Colonic mucosa (tissue), 4 donors: ENCODE data around the gene OPRM1. TPM values are rescaled to one million over a fixed set of nuclear protein-coding genes. Genes with fewer than 3 reads are reported as not detected.
A peak's percentile ranks its signal among the peaks of the same experiment; 100 is the strongest.

Experiments used
- DNase-seq: peaks from one replicate; pipeline ENCODE4 v3.0.0-alpha.2; 2020
- H3K27ac ChIP-seq: fragments of 200-600 bp; one replicate; pipeline ENCODE4 v1.8.0; 2021
- H3K27me3 ChIP-seq: fragments of 200-600 bp; one replicate; pipeline ENCODE4 v1.8.0; 2021
- H3K36me3 ChIP-seq: fragments of 200-600 bp; one replicate; pipeline ENCODE4 v1.8.0; 2021
- H3K4me1 ChIP-seq: fragments of 200-600 bp; one replicate; pipeline ENCODE4 v1.8.0; 2021; ENCODE audit warnings: mild to moderate bottlenecking
- H3K4me3 ChIP-seq: fragments of 200-600 bp; one replicate; pipeline ENCODE4 v1.8.0; 2021
- H3K9ac ChIP-seq, 2 donors: one replicate each; pipeline ENCODE4 v1.7.0; 2013; ENCODE audit warnings: control low read depth in 2 of 2, low read depth in 2 of 2, low read length in 2 of 2
- H3K9me3 ChIP-seq: fragments of 200-600 bp; one replicate; pipeline ENCODE4 v1.8.0; 2021
- CTCF ChIP-seq: fragments of 200-600 bp; IDR thresholded peaks from one replicate; pipeline ENCODE4 v1.8.0; 2022; ENCODE audit warnings: antibody characterized with exemption, mild to moderate bottlenecking
- intact Hi-C: fragments of 100-400 bp; cut with DNase I; formaldehyde crosslinking; loops from one replicate; pipeline ENCODE4 v1.14.1; 2022
- total RNA-seq, 2 donors: library from RNA; stranded (reverse); fragmentation: NEBNext Ultra II Directional in 1 of 2; extraction: Animal tissue kit (Norgen Biotek cat#: 25700) in 1 of 2; gene quantifications; one replicate each; pipeline ENCODE4 v1.2.1, GENCODE V29; 2021
- donor health status: healthy.
- donor health status: DM: no; HTN: no; CAD: no.
- donor health status: DM: no; HTN: no; CAD: no.

The OPRM1 gene
- total RNA-seq, 2 donors from 2014 or later: not detected

DNA sequence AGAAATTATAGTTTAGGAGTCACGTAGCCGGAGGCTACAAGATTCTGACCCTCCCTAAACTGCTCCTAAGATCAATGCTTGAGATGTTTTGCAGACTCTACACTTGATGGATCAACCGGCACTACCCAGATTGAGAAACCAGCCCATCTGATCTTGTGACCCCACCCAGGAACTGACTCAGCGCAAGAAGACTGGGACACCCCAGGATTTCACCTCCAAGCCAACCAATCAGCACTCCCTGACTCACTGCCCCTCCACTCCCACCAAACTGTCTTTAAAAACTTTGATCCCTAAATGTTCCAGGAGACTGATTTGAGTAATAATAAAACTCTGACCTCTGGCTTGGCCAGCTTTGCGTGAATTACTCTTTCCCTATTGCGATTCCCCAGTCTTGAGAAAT, 99.8 kb downstream of the OPRM1 start:
- Histone ChIP-seq H3K27ac (no peak overlapping the region), H3K4me1 (no peaks in the 10 kb centered on the region), H3K9me3 (no peaks in the 10 kb centered on the region), H3K9ac (no peak overlapping the region), H3K36me3 (no peaks in the 10 kb centered on the region), H3K27me3 (no peaks in the 10 kb centered on the region), H3K4me3 (no peak overlapping the region)
- DNase-seq: no peak
- TF ChIP-seq CTCF: no peak
- intact Hi-C loops: no loop called here

DNA sequence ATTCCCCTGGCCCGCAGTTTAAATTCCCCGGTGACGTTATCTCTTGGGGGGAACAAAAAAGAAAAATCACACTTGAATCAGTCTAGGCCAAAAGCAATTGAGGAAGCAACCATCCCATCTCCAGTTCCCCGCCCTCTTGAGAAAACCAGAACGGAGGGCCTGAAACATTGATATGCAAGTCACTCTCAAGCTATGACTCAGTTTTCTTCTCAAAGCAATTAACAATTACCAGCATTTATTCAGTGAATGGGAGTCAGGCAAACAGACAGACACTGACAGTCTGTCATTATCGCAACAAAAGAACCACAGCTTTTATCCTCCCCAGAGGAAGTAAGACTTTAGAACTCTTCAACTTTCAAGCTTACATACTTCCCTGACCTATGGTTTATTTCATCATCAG, 100.9 kb downstream of the OPRM1 start:
- H3K4me3 ChIP-seq: no peak overlapping the region
- H3K9me3 ChIP-seq: no peaks in the 10 kb centered on the region
- H3K9ac ChIP-seq: no peak overlapping the region
- intact Hi-C loops: no loop called here
- DNase-seq: no peak
- TF ChIP-seq CTCF: no peak
- no peaks in the 10 kb centered on the region for H3K4me1 ChIP-seq
- no peaks in the 10 kb centered on the region for H3K27me3 ChIP-seq
- H3K27ac ChIP-seq: no peak overlapping the region
- no peaks in the 10 kb centered on the region for H3K36me3 ChIP-seq

DNA sequence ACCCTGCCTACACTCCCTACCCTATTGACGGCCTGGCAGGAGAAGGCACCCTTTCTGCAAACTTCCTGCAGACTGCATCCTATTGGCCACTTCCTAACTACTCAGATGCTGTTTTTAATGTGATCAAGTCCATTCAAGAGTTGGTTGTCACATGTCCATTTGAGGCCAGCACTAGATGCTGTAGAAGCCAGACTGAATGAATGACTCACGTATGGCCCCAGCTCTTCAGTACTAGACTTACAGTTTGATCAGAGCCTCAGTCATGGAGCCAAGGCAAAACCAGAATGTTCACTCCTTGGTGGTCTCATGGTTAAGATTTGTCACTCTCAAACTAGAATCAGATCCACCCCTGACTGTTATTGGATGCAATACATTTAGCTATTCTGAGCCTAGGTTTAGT, 101.7 kb downstream of the OPRM1 start:
- no peak for TF ChIP-seq CTCF
- Histone ChIP-seq H3K9ac (no peak overlapping the region), H3K27ac (no peak overlapping the region), H3K9me3 (no peaks in the 10 kb centered on the region), H3K4me1 (no peaks in the 10 kb centered on the region), H3K4me3 (no peak overlapping the region), H3K36me3 (no peaks in the 10 kb centered on the region), H3K27me3 (no peaks in the 10 kb centered on the region)
- intact Hi-C loops: no loop called here
- DNase-seq: no peak

GRCh38 chr6:154143753-154144152, 104.7 kb downstream of the OPRM1 start:
- no peak overlapping the region for H3K9ac ChIP-seq
- no peaks in the 10 kb centered on the region for H3K36me3 ChIP-seq
- no peaks in the 10 kb centered on the region for H3K27me3 ChIP-seq
- H3K9me3 ChIP-seq: no peaks in the 10 kb centered on the region
- TF ChIP-seq CTCF: no peak
- DNase-seq: no peak
- no peaks in the 10 kb centered on the region for H3K4me1 ChIP-seq
- intact Hi-C loops: no loop called here
- no peak overlapping the region for H3K4me3 ChIP-seq
- no peak overlapping the region for H3K27ac ChIP-seq

GRCh38 chr6:154154389-154154967, 115.4 kb downstream of the OPRM1 start:
- no peaks in the 10 kb centered on the region for H3K36me3 ChIP-seq
- H3K9ac ChIP-seq: no peak overlapping the region
- H3K4me1 ChIP-seq: peaks cover 4% of the 10 kb centered on the region
- TF ChIP-seq CTCF: peak; percentile 76
- peak; percentile 61 for DNase-seq
- H3K4me3 ChIP-seq: no peak overlapping the region
- H3K27ac ChIP-seq: no peak overlapping the region
- no peaks in the 10 kb centered on the region for H3K27me3 ChIP-seq
- H3K9me3 ChIP-seq: no peaks in the 10 kb centered on the region
- intact Hi-C loops: loop anchor here (5.0 to 10.0 kb wide), 2 partner anchors 210 to 253 kb away; no protein-coding TSS in a partner anchor
